SK-N-SH (cell line): ENCODE data around the gene TAF6L.

Experiments used
- CTCF ChIP-seq: fragments of 200-600 bp; sonication (generic); IDR thresholded peaks from 2 replicates; pipeline ENCODE4 v1.6.1; 2017; ENCODE audit warnings: antibody characterized with exemption, mild to moderate bottlenecking, moderate library complexity
- FOXJ3 ChIP-seq: sonication (generic); formaldehyde crosslinking; IDR thresholded peaks from 2 replicates; pipeline ENCODE4 v1.5.1; 2020; ENCODE audit warnings: mild to moderate bottlenecking, missing genetic modification reagents
- FOXM1 ChIP-seq: IDR thresholded peaks from 2 replicates; pipeline ENCODE4 v1.4.0; 2012; ENCODE audit warnings: low read depth, mild to moderate bottlenecking
- MXI1 ChIP-seq: IDR thresholded peaks from 2 replicates; pipeline ENCODE4 v1.6.1; 2012; ENCODE audit warnings: mild to moderate bottlenecking, low read depth, low read length, improper control_type of control experiment
- PBX3 ChIP-seq: IDR thresholded peaks from 2 replicates; pipeline ENCODE4; 2012
- POLR2AphosphoS5 ChIP-seq: IDR thresholded peaks from 2 replicates; pipeline ENCODE4 v1.6.1; 2012; ENCODE audit warnings: low read depth, low read length
- REST ChIP-seq: IDR thresholded peaks from 2 replicates; pipeline ENCODE4 v1.6.1; 2012; ENCODE audit warnings: mild to moderate bottlenecking, low read depth, low read length, moderate library complexity
- RFX5 ChIP-seq: IDR thresholded peaks from 2 replicates; pipeline ENCODE4 v1.6.1; 2012; ENCODE audit warnings: mild to moderate bottlenecking, improper control_type of control experiment, low read length
- ZBTB33 ChIP-seq: IDR thresholded peaks from 2 replicates; pipeline ENCODE4 v1.4.0; 2012; ENCODE audit warnings: low read depth, borderline replicate concordance

- TF ChIP-seq CTCF, result no peak
- no peak for TF ChIP-seq POLR2AphosphoS5
- no peak for TF ChIP-seq PBX3
- TF ChIP-seq ZBTB33, result no peak
- no peak for TF ChIP-seq RFX5
- no peak for TF ChIP-seq FOXJ3 (CRISPR knock-in tag)
- TF ChIP-seq FOXM1, result no peak
- TF ChIP-seq REST, result no peak
- TF ChIP-seq MXI1, result no peak
These were observed 25.1 kb downstream of the TAF6L start for GRCh38 chr11:62796281-62796680.
